AG04450 (cell line): ENCODE results near the gene DIP2C. TPM values are rescaled to one million over a fixed set of nuclear protein-coding genes. Genes with fewer than 3 reads are reported as not detected.

Experiments
- CTCF ChIA-PET: fragments of 300-600, 350-600 bp; formaldehyde crosslinking; extraction: SDS; loops from one replicate; lab custom pipeline; 2022; ENCODE audit warnings: antibody characterized with exemption, inconsistent platforms; lab: Charles Lee
- POLR2A ChIA-PET: fragments of 350-600 bp; formaldehyde crosslinking; extraction: SDS; loops from one replicate; lab custom pipeline; 2021; ENCODE audit warnings: antibody characterized with exemption, inconsistent platforms; lab: Yijun Ruan, JAX
- DNase-seq: peaks from one replicate; pipeline ENCODE4 v3.0.0-alpha.2; 2011; ENCODE audit warnings: low read depth, low spot score
- H3K27ac ChIP-seq: one replicate; pipeline ENCODE4 v1.5.1; 2012; ENCODE audit warnings: low read depth, low read length, control low read depth
- H3K27me3 ChIP-seq: one replicate; pipeline ENCODE4 v1.6.0; 2012; ENCODE audit warnings: low read length; ENCODE audit not compliant: control insufficient read depth, insufficient read depth
- H3K4me3 ChIP-seq: 2 replicates; pipeline ENCODE4 v1.5.1; 2011; ENCODE audit warnings: mild to moderate bottlenecking, low read depth, low read length, control low read depth
- H3K9me3 ChIP-seq: 2 replicates; pipeline ENCODE4 v1.5.1; 2012; ENCODE audit warnings: low read length; ENCODE audit not compliant: control insufficient read depth, insufficient read depth
- CTCF ChIP-seq: IDR thresholded peaks from 2 replicates; pipeline ENCODE4 v1.5.1; 2011; ENCODE audit warnings: low read depth, low read length, control low read depth, inconsistent platforms
- polyA plus RNA-seq: library from polyadenylated mRNA; depleted of rRNA; stranded (reverse); fragments of >200 nt; gene quantifications from 2 replicates; pipeline ENCODE4 v1.2.3, GENCODE V29; 2011

The DIP2C gene
- polyA plus RNA-seq, 1 experiment: 9.6 TPM

GRCh38 chr10:251982-252582 is 437.4 kb downstream of the DIP2C start:
- no peaks in the 10 kb centered on the region for H3K27me3 ChIP-seq
- H3K9me3 ChIP-seq: no peaks in the 10 kb centered on the region
- no peak overlapping the region for H3K4me3 ChIP-seq
- no peak overlapping the region for H3K27ac ChIP-seq
- no peak for DNase-seq
- ChIA-PET POLR2A (no interaction called here), CTCF (no interaction called here)
- TF ChIP-seq CTCF: no peak

GRCh38 chr10:248307-248706 is 441.2 kb downstream of the DIP2C start:
- CTCF ChIA-PET: no interaction called here
- H3K27me3 ChIP-seq: no peaks in the 10 kb centered on the region
- no peaks in the 10 kb centered on the region for H3K9me3 ChIP-seq
- no peak overlapping the region for H3K4me3 ChIP-seq
- DNase-seq: no peak
- TF ChIP-seq CTCF: no peak
- POLR2A ChIA-PET: no interaction called here
- no peak overlapping the region for H3K27ac ChIP-seq

- CTCF ChIA-PET: interaction anchor here (0.6 kb wide), 1 partner anchor 17 kb away, joined by 3 read pairs; no protein-coding TSS in a partner anchor
- TF ChIP-seq CTCF: no peak
- Histone ChIP-seq H3K9me3 (no peaks in the 10 kb centered on the region), H3K4me3 (no peak overlapping the region), H3K27ac (no peak overlapping the region), H3K27me3 (no peaks in the 10 kb centered on the region)
- POLR2A ChIA-PET: no interaction called here
- no peak for DNase-seq
Measured at GRCh38 chr10:247480-247879, 442.0 kb downstream of the DIP2C start.

GRCh38 chr10:246431-246830 is 443.0 kb downstream of the DIP2C start:
- Histone ChIP-seq H3K27me3 (no peaks in the 10 kb centered on the region), H3K4me3 (no peak overlapping the region), H3K9me3 (no peaks in the 10 kb centered on the region), H3K27ac (no peak overlapping the region)
- TF ChIP-seq CTCF: no peak
- ChIA-PET CTCF (no interaction called here), POLR2A (no interaction called here)
- no peak for DNase-seq

GRCh38 chr10:244227-244626 is 445.2 kb downstream of the DIP2C start:
- CTCF ChIA-PET: no interaction called here
- no peak for TF ChIP-seq CTCF
- POLR2A ChIA-PET: no interaction called here
- H3K4me3 ChIP-seq: no peak overlapping the region
- H3K27ac ChIP-seq: no peak overlapping the region
- no peak for DNase-seq
- H3K27me3 ChIP-seq: no peaks in the 10 kb centered on the region
- no peaks in the 10 kb centered on the region for H3K9me3 ChIP-seq
